GM23338 (cell line): ENCODE data around the gene CNDP1.

Source experiments
- CREB1 ChIP-seq: fragments of 250-450 bp; sonication (Bioruptor Pico); IDR thresholded peaks from 2 replicates; pipeline ENCODE4 v1.5.0; 2020; ENCODE audit warnings: low read depth, mild to moderate bottlenecking, moderate library complexity
- EZH2 ChIP-seq: fragments of 200-600 bp; sonication (generic); IDR thresholded peaks from one replicate; pipeline ENCODE4 v1.8.0; 2017; ENCODE audit warnings: antibody characterized with exemption, mild to moderate bottlenecking, low read depth; ENCODE audit not compliant: unreplicated experiment
- EZH2phosphoT487 ChIP-seq: fragments of 200-600 bp; sonication (generic); IDR thresholded peaks from one replicate; pipeline ENCODE4 v1.8.1; 2018; ENCODE audit warnings: antibody characterized with exemption; ENCODE audit not compliant: unreplicated experiment
- JUNB ChIP-seq: IDR thresholded peaks from one replicate; pipeline ENCODE4 v1.6.1; 2016; ENCODE audit warnings: antibody characterized with exemption; ENCODE audit not compliant: unreplicated experiment
- POLR2AphosphoS5 ChIP-seq: IDR thresholded peaks from 2 replicates; pipeline ENCODE4 v1.6.1; 2016; ENCODE audit warnings: antibody characterized with exemption, low read depth
- ZNF114 ChIP-seq: fragments of 250-450 bp; sonication (Bioruptor Pico); IDR thresholded peaks from 2 replicates; pipeline ENCODE4 v1.5.0; 2020; ENCODE audit warnings: mild to moderate bottlenecking, moderate library complexity
- ZNF331 ChIP-seq: fragments of 250-450 bp; sonication (Bioruptor Pico); IDR thresholded peaks from 2 replicates; pipeline ENCODE4 v1.5.0; 2020; ENCODE audit warnings: low read depth, mild to moderate bottlenecking, moderate library complexity
- TF ChIP-seq, protein P1 (sequence below), 2 experiments: fragments of 200-600 bp in 1 of 2; sonication (generic) in 1 of 2; conservative IDR thresholded peaks; 2 replicates each; pipeline versions ENCODE4 v1.5.1 to v1.6.1; 2016 to 2017; ENCODE audit warnings: antibody characterized with exemption in 2 of 2, low read depth in 2 of 2, mild to moderate bottlenecking in 2 of 2, moderate library complexity in 1 of 2
- TF ChIP-seq, protein P2 (sequence below): IDR thresholded peaks from one replicate; pipeline ENCODE4 v1.6.1; 2018; ENCODE audit warnings: antibody characterized with exemption; ENCODE audit not compliant: unreplicated experiment
- TF ChIP-seq, protein P3 (sequence below): fragments of 250-450 bp; sonication (Bioruptor Pico); IDR thresholded peaks from 2 replicates; pipeline ENCODE4 v1.5.0; 2020; ENCODE audit warnings: mild to moderate bottlenecking, moderate library complexity

GRCh38 chr18:74496508-74497323 lies 37.6 kb upstream of the CNDP1 start:
- TF ChIP-seq EZH2 (no peak), POLR2AphosphoS5 (no peak), JUNB (no peak), CREB1 (CRISPR knock-in tag) (no peak), ZNF331 (CRISPR knock-in tag) (no peak), EZH2phosphoT487 (no peak), ZNF114 (CRISPR knock-in tag) (no peak)
- TF ChIP-seq, protein P1, sequence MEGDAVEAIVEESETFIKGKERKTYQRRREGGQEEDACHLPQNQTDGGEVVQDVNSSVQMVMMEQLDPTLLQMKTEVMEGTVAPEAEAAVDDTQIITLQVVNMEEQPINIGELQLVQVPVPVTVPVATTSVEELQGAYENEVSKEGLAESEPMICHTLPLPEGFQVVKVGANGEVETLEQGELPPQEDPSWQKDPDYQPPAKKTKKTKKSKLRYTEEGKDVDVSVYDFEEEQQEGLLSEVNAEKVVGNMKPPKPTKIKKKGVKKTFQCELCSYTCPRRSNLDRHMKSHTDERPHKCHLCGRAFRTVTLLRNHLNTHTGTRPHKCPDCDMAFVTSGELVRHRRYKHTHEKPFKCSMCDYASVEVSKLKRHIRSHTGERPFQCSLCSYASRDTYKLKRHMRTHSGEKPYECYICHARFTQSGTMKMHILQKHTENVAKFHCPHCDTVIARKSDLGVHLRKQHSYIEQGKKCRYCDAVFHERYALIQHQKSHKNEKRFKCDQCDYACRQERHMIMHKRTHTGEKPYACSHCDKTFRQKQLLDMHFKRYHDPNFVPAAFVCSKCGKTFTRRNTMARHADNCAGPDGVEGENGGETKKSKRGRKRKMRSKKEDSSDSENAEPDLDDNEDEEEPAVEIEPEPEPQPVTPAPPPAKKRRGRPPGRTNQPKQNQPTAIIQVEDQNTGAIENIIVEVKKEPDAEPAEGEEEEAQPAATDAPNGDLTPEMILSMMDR (conservative IDR thresholded peaks at IDR 0.05; ENCODE audit: low read depth in 2 of 2), result no peak
- TF ChIP-seq, protein P2, sequence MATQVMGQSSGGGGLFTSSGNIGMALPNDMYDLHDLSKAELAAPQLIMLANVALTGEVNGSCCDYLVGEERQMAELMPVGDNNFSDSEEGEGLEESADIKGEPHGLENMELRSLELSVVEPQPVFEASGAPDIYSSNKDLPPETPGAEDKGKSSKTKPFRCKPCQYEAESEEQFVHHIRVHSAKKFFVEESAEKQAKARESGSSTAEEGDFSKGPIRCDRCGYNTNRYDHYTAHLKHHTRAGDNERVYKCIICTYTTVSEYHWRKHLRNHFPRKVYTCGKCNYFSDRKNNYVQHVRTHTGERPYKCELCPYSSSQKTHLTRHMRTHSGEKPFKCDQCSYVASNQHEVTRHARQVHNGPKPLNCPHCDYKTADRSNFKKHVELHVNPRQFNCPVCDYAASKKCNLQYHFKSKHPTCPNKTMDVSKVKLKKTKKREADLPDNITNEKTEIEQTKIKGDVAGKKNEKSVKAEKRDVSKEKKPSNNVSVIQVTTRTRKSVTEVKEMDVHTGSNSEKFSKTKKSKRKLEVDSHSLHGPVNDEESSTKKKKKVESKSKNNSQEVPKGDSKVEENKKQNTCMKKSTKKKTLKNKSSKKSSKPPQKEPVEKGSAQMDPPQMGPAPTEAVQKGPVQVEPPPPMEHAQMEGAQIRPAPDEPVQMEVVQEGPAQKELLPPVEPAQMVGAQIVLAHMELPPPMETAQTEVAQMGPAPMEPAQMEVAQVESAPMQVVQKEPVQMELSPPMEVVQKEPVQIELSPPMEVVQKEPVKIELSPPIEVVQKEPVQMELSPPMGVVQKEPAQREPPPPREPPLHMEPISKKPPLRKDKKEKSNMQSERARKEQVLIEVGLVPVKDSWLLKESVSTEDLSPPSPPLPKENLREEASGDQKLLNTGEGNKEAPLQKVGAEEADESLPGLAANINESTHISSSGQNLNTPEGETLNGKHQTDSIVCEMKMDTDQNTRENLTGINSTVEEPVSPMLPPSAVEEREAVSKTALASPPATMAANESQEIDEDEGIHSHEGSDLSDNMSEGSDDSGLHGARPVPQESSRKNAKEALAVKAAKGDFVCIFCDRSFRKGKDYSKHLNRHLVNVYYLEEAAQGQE, result no peak
- TF ChIP-seq, protein P3, sequence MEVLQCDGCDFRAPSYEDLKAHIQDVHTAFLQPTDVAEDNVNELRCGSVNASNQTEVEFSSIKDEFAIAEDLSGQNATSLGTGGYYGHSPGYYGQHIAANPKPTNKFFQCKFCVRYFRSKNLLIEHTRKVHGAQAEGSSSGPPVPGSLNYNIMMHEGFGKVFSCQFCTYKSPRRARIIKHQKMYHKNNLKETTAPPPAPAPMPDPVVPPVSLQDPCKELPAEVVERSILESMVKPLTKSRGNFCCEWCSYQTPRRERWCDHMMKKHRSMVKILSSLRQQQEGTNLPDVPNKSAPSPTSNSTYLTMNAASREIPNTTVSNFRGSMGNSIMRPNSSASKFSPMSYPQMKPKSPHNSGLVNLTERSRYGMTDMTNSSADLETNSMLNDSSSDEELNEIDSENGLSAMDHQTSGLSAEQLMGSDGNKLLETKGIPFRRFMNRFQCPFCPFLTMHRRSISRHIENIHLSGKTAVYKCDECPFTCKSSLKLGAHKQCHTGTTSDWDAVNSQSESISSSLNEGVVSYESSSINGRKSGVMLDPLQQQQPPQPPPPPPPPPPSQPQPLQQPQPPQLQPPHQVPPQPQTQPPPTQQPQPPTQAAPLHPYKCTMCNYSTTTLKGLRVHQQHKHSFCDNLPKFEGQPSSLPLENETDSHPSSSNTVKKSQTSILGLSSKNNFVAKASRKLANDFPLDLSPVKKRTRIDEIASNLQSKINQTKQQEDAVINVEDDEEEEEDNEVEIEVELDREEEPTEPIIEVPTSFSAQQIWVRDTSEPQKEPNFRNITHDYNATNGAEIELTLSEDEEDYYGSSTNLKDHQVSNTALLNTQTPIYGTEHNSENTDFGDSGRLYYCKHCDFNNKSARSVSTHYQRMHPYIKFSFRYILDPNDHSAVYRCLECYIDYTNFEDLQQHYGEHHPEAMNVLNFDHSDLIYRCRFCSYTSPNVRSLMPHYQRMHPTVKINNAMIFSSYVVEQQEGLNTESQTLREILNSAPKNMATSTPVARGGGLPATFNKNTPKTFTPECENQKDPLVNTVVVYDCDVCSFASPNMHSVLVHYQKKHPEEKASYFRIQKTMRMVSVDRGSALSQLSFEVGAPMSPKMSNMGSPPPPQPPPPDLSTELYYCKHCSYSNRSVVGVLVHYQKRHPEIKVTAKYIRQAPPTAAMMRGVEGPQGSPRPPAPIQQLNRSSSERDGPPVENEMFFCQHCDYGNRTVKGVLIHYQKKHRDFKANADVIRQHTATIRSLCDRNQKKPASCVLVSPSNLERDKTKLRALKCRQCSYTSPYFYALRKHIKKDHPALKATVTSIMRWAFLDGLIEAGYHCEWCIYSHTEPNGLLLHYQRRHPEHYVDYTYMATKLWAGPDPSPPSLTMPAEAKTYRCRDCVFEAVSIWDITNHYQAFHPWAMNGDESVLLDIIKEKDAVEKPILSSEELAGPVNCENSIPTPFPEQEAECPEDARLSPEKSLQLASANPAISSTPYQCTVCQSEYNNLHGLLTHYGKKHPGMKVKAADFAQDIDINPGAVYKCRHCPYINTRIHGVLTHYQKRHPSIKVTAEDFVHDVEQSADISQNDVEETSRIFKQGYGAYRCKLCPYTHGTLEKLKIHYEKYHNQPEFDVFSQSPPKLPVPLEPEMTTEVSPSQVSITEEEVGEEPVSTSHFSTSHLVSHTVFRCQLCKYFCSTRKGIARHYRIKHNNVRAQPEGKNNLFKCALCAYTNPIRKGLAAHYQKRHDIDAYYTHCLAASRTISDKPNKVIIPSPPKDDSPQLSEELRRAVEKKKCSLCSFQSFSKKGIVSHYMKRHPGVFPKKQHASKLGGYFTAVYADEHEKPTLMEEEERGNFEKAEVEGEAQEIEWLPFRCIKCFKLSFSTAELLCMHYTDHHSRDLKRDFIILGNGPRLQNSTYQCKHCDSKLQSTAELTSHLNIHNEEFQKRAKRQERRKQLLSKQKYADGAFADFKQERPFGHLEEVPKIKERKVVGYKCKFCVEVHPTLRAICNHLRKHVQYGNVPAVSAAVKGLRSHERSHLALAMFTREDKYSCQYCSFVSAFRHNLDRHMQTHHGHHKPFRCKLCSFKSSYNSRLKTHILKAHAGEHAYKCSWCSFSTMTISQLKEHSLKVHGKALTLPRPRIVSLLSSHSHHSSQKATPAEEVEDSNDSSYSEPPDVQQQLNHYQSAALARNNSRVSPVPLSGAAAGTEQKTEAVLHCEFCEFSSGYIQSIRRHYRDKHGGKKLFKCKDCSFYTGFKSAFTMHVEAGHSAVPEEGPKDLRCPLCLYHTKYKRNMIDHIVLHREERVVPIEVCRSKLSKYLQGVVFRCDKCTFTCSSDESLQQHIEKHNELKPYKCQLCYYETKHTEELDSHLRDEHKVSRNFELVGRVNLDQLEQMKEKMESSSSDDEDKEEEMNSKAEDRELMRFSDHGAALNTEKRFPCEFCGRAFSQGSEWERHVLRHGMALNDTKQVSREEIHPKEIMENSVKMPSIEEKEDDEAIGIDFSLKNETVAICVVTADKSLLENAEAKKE (CRISPR knock-in tag), result no peak
